IPS-NIHi7 (cell line): ENCODE data around the gene ZBTB22.

Source experiments
- DNase-seq: peaks from one replicate; pipeline ENCODE4 v3.0.0; 2012; ENCODE audit warnings: mixed read lengths; ENCODE audit errors: extremely low spot score

The ZBTB22 gene

GRCh38 chr6:33329058-33329457 lies 11.5 kb upstream of the ZBTB22 start:
- no peak for DNase-seq

GRCh38 chr6:33324125-33324524 lies 6.6 kb upstream of the ZBTB22 start:
- DNase-seq = no peak

- DNase-seq = no peak
Observed at GRCh38 chr6:33323623-33323948, 6.0 kb upstream of the ZBTB22 start.

- no peak for DNase-seq
Observed at GRCh38 chr6:33321227-33321626, 3.7 kb upstream of the ZBTB22 start.

GRCh38 chr6:33320315-33321181 lies 3.0 kb upstream of the ZBTB22 start:
- DNase-seq = no peak

GRCh38 chr6:33319939-33320314 lies 2.4 kb upstream of the ZBTB22 start:
- DNase-seq = no peak

- no peak for DNase-seq
Observed at GRCh38 chr6:33318426-33319073, 1.0 kb upstream of the ZBTB22 start.

- DNase-seq = peak; percentile 74
Observed at GRCh38 chr6:33317419-33317668, 200 bp downstream of the ZBTB22 start.

GRCh38 chr6:33316603-33317418 lies 733 bp downstream of the ZBTB22 start:
- no peak for DNase-seq

- DNase-seq = no peak
Observed at GRCh38 chr6:33315793-33316602, 1.5 kb downstream of the ZBTB22 start.

- peak; percentile 23 for DNase-seq
Observed at GRCh38 chr6:33314943-33315792, 2.4 kb downstream of the ZBTB22 start.

GRCh38 chr6:33314515-33314942 lies 3.0 kb downstream of the ZBTB22 start:
- DNase-seq = peak; percentile 40

GRCh38 chr6:33313709-33314514 lies 3.6 kb downstream of the ZBTB22 start, which contains the start of gene TAPBP:
TSS of gene TAPBP (minus strand) at chr6:33314078. CDS start at chr6:33314041, 37 bp downstream.
- DNase-seq = peak; percentile 25

- peak; percentile 48 for DNase-seq
Observed at GRCh38 chr6:33313105-33313708, 4.3 kb downstream of the ZBTB22 start.

GRCh38 chr6:33312361-33313104 lies 5.0 kb downstream of the ZBTB22 start:
- DNase-seq = peak; percentile 86

GRCh38 chr6:33306356-33306755 lies 11.2 kb downstream of the ZBTB22 start:
- no peak for DNase-seq

GRCh38 chr6:33305052-33305451 lies 12.5 kb downstream of the ZBTB22 start:
- DNase-seq = no peak

- no peak for DNase-seq
Observed at GRCh38 chr6:33304216-33304615, 13.3 kb downstream of the ZBTB22 start.

- no peak for DNase-seq
Observed at GRCh38 chr6:33301877-33302276, 15.7 kb downstream of the ZBTB22 start.
